GM12801 (cell line): ENCODE results near the gene CSNK1D.

Source experiments
- CTCF ChIP-seq: IDR thresholded peaks from one replicate; pipeline ENCODE4 v1.5.1; 2011; ENCODE audit warnings: control low read depth; ENCODE audit not compliant: insufficient read length; ENCODE audit errors: extremely low read depth

Gene CSNK1D

GRCh38 chr17:82272495-82273326, 789 bp downstream of the CSNK1D start:
- no peak for TF ChIP-seq CTCF

- TF ChIP-seq CTCF, result no peak
Observed at GRCh38 chr17:82271401-82271800, 2.1 kb downstream of the CSNK1D start.

GRCh38 chr17:82270651-82271050, 2.8 kb downstream of the CSNK1D start:
- TF ChIP-seq CTCF, result no peak

GRCh38 chr17:82269882-82270500, 3.5 kb downstream of the CSNK1D start:
- TF ChIP-seq CTCF, result no peak

GRCh38 chr17:82269138-82269881, 4.2 kb downstream of the CSNK1D start:
- no peak for TF ChIP-seq CTCF

GRCh38 chr17:82267575-82268379, 5.7 kb downstream of the CSNK1D start:
- TF ChIP-seq CTCF, result no peak
